Measurements from ENCODE around the gene ENO3.
A peak's percentile ranks its signal among the peaks of the same experiment; 100 is the strongest.

The ENO3 gene

GRCh38 chr17:4987767-4988567, 37.0 kb downstream of the ENO3 start:
- peak overlapping the region; percentile 87 for H3K27ac ChIP-seq
- TF ChIP-seq ZFX (IDR thresholded peaks at IDR 0.05; ENCODE audit: borderline replicate concordance) (no peak), CTCF (IDR thresholded peaks at IDR 0.05) (no peak)

- H3K27ac ChIP-seq: no peak overlapping the region
- no peak for TF ChIP-seq ZFX (IDR thresholded peaks at IDR 0.05; ENCODE audit: borderline replicate concordance)
- no peak for TF ChIP-seq CTCF (IDR thresholded peaks at IDR 0.05)
Observed at GRCh38 chr17:4994081-4994595, 43.2 kb downstream of the ENO3 start.

GRCh38 chr17:4997302-4998026, 46.5 kb downstream of the ENO3 start, which contains the start of the genes INCA1 and KIF1C:
INCA1 (minus strand) TSS chr17:4997522; CDS start chr17:4994437, 3,085 bp downstream.
KIF1C (plus strand) TSS chr17:4997950; CDS start chr17:5000247, 2,297 bp downstream.
- TF ChIP-seq ZFX (IDR thresholded peaks at IDR 0.05; ENCODE audit: borderline replicate concordance) (no peak), CTCF (IDR thresholded peaks at IDR 0.05) (no peak)
- H3K27ac ChIP-seq: peak within 1 kb of the TSS; percentile 79

- peak overlapping the region; percentile 79 for H3K27ac ChIP-seq
- TF ChIP-seq CTCF (IDR thresholded peaks at IDR 0.05): no peak
- no peak for TF ChIP-seq ZFX (IDR thresholded peaks at IDR 0.05; ENCODE audit: borderline replicate concordance)
Observed at GRCh38 chr17:4998027-4998731, 47.3 kb downstream of the ENO3 start.

- H3K27ac ChIP-seq: peak overlapping the region; percentile 79
- TF ChIP-seq ZFX (IDR thresholded peaks at IDR 0.05; ENCODE audit: borderline replicate concordance): no peak
- no peak for TF ChIP-seq CTCF (IDR thresholded peaks at IDR 0.05)
Observed at GRCh38 chr17:4998732-4999429, 48.0 kb downstream of the ENO3 start.

GRCh38 chr17:4999430-5000093, 48.6 kb downstream of the ENO3 start:
- TF ChIP-seq ZFX (IDR thresholded peaks at IDR 0.05; ENCODE audit: borderline replicate concordance) (no peak), CTCF (IDR thresholded peaks at IDR 0.05) (no peak)
- H3K27ac ChIP-seq: peak overlapping the region; percentile 79

All from 22Rv1 (cell line).